HG03175 (cell line): ENCODE results near the gene GOLIM4.

Experiments used
- ATAC-seq: cut with Tn5 transposase; IDR thresholded peaks from one replicate; pipeline ENCODE4 v1.9.1; 2021; ENCODE audit warnings: mild to moderate bottlenecking, moderate library complexity; ENCODE audit not compliant: unreplicated experiment

Gene GOLIM4

DNA sequence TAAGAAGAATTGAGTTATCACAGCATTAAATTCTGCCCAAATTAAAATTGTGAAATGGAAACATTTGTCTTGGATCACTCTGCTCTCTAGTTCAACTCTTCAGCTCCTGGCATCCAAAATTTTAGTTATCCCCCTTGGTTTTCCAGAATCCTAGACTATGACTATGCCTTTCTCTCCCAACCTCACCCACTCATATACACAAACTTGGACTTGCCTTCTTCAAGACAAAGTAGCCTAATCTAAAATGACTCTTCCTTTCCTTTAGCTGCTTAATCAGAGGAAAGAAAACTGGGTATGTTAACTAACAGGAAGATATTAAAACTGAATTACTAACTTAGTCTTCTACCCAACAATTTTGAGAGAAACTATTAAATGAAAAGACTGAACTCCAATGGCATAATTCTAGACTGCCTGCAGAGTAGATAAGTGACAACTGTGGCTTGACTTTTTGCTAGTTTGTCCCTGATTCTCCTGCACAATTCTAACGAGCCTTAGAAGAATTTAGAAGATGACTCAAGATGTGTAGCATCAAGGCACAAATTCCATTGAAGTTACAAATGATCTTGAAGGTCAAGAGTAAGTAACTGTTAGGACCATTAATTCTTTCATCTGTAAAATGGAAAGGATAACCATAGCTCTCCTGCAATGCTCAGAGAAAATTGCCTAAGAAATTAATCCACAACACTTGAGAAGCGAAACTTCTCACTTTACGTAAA lies 5.2 kb upstream of the GOLIM4 start:
- ATAC-seq: no peak

GRCh38 chr3:168097381-168097780 lies 1.7 kb upstream of the GOLIM4 start:
- no peak for ATAC-seq

DNA sequence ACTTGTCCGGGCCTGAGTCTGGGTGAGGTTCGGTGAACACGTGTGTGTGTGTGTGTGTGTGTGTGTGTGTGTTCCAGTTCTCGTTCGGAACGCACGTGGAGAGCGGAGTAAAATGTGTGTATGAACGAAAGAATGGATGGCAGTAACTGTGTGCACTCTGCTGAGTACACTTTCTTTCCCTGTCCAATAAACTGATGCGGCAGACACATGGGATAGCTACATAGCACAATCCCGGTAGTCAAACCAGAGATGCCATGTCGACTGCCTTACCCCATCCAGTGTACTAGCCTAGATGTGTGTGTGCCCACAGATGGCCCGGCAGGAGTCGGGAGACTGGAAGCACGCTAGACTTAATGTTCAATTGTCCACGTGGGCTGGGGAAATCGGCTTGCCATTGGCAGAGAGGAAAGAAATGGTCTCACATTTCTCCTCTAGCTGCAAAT lies 507 bp upstream of the GOLIM4 start:
- peak; percentile 4 for ATAC-seq

DNA sequence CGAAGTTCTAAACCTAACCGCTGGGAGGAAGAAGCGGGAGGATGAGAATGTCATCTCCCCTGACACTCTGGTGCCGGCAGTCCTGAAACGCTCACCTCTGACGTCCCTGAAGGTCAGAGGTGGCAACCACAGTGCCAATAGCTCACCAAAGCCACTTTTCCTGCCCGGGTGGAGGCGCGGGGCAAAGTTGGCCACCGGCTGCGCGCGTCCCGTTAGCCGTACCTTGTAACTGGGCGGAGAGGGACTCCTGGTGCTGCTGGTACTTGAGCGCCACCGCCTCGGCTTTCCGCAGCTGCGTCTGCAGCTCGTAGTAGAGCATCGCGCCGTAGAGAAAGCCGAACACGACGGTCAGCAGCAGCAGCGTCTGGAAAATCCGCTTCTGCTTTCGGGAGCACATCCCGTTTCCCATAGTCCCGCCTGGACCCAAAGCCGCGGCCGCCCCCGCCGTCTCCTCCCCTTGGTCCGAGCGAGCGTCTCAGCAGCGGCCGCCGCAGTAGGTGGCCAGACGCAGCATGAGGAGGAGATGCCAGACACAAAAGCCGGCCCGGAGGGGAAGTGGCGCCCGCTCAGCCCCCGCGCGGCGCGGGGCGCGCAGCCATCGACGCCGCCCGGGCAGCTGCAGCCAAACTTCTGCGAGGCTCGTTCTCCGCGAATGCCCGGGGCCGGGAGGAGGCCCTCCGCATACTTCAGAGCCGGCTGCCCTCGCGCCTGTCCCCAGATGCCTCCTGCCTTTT lies 680 bp downstream of the GOLIM4 start:
- ATAC-seq: peak; percentile 55

- ATAC-seq: no peak
These were observed 1.2 kb downstream of the GOLIM4 start for GRCh38 chr3:168094580-168094876.

GRCh38 chr3:168093790-168094189 lies 1.9 kb downstream of the GOLIM4 start:
- no peak for ATAC-seq

GRCh38 chr3:168093229-168093628 lies 2.5 kb downstream of the GOLIM4 start:
- no peak for ATAC-seq

DNA sequence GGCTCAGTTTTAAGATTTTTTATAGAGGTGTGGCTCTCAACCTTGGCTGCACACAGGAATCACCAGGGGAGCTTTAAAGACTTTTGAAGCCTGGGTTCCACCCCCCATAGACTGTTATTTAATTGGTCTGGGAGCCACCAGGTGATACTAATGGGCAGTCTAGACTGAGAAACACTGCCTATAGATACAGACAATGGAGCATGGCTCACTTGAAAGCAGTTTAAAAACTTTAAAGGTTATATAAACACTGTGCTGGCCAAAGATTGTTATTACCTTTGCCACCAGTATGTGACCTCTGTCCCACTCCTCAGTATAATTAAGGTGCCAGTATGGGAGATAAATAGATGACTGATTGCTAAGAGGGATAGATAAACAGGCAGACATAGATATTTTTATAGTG lies 3.8 kb downstream of the GOLIM4 start:
- ATAC-seq: no peak

- no peak for ATAC-seq
These were observed 4.3 kb downstream of the GOLIM4 start for GRCh38 chr3:168091302-168091858.

DNA sequence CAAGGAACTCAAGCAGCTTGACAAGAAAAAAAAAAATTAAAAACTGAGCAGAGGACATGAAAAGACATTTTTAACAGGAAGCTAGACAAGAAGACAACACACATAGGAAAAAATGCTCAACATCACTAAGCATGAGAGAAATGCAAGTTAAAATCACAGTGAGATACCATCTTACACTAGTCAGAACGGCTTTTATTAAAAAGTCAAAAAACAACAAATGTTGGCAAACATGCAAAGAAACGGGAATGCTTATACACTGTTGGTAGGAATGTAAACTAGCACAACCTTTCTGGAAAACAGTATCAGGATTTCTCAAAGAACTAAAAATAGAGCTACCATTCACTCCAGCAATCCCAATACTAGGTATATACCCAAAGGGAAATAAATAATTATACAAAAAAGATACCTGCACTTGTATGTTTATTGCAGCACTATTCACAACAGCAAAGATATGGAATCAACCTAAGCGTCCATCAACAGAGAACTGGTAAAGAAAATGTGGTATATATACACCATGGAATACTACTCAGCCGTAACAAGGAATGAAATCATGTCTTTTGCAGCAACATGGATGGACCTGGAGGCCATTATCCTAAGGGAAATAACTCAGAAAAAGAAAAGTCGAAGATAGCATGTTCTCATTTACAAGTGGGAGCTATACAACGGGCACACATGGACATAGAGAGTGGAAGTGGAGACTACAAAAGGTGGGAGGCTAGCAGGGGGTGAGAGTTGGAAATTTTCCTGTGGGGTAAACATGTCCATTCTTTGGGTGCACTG lies 5.2 kb downstream of the GOLIM4 start:
- no peak for ATAC-seq

DNA sequence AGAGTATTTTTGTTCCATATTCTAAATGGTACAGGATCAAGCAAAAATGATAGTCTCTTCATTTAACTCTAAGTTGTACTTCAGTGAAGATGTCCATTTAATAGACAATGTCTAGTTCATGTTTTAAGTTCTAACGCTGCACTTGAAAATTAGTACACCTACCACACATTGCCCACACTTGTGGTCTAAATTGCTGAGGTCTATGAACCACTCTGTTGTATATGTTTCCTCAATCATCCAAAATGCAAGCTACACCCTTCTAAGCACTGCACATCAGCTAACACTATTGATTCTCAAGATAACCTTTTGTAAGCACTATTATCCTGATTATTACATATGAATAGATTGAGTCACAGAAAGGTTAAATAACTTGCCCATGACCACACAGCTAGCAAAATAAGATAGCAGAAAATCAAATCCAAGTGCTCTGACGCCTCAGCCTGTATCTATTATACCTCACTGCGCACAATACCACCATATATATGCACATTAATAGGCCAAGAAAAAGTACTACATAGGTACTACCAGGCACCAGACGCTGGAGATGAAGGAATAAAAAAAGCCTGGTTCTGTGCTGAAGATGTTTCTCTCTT lies 6.4 kb downstream of the GOLIM4 start:
- ATAC-seq: no peak

DNA sequence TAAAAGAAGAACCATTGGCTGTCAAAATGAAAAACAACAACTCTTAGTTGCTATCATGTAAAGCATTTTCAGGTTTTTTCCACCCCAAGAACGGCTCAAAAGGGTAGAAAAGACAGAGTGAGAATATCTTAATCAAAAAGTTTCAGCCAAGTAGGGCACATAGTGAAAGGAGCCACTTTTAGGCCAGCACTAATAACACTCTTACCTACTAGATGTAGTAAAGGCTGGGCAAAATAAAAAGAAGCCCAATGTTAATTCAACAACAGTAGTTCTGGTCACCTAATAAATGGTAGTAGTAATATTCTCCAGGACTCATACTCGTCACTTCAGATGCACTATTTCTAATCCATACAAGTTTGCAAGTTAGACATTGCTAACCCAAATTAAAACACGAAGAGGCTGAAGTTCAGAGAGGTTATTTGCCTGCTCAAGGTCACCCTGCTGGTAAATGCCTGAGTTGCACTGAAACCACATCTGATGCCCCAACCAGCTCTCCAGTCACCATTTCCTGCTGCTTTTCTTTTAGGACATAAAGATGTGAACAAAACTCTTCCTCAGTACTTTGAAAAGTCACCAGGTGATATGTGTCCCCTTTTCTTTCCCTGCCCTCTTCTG lies 7.5 kb downstream of the GOLIM4 start:
- ATAC-seq: peak; percentile 81

GRCh38 chr3:168087539-168087938 lies 8.2 kb downstream of the GOLIM4 start:
- ATAC-seq: no peak

GRCh38 chr3:168086541-168087260 lies 9.0 kb downstream of the GOLIM4 start:
- ATAC-seq: no peak

DNA sequence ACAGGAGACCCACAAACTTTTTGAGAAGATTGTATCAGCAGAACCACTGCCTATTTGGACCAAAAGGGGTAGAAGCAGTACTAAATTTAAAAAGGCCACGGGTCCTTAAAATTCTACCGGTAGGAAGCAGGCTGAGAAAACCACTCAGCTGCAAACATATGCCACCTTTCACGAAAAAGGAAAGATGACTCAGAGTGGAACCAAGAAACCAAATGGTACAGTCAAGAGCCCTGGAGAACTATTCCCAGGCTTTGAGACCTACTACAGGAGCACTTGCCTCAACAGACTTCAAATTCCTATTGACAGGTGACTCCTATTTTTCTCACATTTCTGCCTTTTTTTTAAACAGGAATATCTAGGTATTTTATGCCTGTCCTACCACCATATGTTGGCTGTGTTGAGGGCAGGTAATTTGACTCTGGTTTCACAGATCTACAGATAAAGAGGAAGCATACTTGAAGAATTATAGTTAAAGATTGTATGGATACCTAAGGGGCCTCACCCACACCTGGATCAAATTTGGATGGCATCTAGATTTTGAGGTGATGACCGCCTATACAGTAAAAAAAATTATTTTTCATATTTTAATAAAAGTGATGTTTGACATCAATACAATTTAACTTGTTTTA lies 10.1 kb downstream of the GOLIM4 start:
- ATAC-seq: peak; percentile 72

GRCh38 chr3:168083906-168084305 lies 11.8 kb downstream of the GOLIM4 start:
- ATAC-seq: no peak

GRCh38 chr3:168081856-168082255 lies 13.9 kb downstream of the GOLIM4 start:
- no peak for ATAC-seq

GRCh38 chr3:168081171-168081771 lies 14.5 kb downstream of the GOLIM4 start:
- no peak for ATAC-seq

DNA sequence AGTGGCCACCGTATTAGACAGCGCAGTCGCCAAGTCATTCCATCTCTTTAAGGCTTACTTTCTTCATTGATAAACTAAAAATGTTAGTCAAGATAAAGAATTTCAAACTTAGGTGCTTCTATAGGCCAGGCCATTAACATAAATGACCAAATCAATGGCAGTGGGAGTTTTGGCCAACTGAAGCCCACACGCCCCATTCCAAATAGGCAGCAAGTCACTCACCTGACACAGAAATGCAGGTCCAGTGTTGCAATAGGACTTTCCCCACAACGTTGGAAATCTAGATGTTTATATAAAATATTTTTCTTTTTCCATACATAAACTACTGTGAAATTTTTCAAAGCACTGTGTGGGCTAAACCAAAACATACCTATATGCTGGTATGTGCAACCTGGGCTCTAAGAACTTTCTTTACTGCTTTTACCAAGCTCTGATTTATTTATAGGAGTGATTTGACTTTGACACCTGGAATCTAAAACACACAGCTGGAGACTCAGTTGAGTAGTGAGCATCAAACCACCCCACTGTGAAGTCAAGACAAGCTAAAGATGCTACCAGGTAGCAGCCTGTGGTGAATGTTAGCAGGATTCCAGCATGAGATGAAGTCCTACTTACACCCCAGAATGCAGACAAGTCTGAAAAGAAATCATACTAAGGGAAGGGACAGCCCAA lies 15.1 kb downstream of the GOLIM4 start:
- ATAC-seq: no peak
